Measurements from ENCODE around the gene EPB41L4A. TPM values are rescaled to one million over a fixed set of nuclear protein-coding genes. Genes with fewer than 3 reads are reported as not detected.
"Not testable (repeated sequence)": the region's sequence is repeated elsewhere in the genome, so short reads cannot be mapped to it uniquely, and the experiment has no call there.

Gene EPB41L4A
- total and polyA plus RNA-seq, 9 donors: 2.7 to 12.3 (median 7.9) TPM

DNA sequence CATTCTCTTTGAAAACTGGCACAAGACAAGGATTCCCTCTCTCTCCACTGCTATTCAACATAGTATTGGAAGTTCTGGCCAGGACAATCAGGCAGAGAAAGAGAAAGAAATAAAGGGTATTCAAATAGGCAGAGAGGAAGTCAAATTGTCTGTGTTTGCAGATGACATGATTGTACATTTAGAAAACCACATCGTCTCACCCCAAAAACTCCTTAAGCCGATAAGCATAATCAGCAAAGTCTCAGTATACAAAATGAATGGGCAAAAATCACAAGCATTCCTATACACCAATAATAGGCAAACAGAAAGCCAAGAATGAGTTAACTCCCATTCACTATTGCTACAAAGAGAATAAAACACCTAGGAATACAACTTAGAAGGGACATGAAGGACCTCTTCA is 21.0 kb upstream of the EPB41L4A start:
- TF ChIP-seq EP300 (IDR thresholded peaks at IDR 0.05) (no peak), POLR2A (IDR thresholded peaks at IDR 0.05) (no peak)
- TF ChIP-seq, protein P1, sequence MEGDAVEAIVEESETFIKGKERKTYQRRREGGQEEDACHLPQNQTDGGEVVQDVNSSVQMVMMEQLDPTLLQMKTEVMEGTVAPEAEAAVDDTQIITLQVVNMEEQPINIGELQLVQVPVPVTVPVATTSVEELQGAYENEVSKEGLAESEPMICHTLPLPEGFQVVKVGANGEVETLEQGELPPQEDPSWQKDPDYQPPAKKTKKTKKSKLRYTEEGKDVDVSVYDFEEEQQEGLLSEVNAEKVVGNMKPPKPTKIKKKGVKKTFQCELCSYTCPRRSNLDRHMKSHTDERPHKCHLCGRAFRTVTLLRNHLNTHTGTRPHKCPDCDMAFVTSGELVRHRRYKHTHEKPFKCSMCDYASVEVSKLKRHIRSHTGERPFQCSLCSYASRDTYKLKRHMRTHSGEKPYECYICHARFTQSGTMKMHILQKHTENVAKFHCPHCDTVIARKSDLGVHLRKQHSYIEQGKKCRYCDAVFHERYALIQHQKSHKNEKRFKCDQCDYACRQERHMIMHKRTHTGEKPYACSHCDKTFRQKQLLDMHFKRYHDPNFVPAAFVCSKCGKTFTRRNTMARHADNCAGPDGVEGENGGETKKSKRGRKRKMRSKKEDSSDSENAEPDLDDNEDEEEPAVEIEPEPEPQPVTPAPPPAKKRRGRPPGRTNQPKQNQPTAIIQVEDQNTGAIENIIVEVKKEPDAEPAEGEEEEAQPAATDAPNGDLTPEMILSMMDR (IDR thresholded peaks at IDR 0.05): no peak
- no peak for DNase-seq
- H3K4me3 ChIP-seq: no peak overlapping the region
- 86 to 97% (median 93%) methylated on average over 2 of the region's 2 CpGs for WGBS, 3 donors
- intact Hi-C loops (cut with DNase I): no loop called here
- H3K27me3 ChIP-seq: no peaks in the 10 kb centered on the region
- H3K4me1 ChIP-seq (ENCODE audit: insufficient read depth): no peaks in the 10 kb centered on the region
- no peak overlapping the region for H3K27ac ChIP-seq
- no peaks in the 10 kb centered on the region for H3K9me3 ChIP-seq
- H3K36me3 ChIP-seq: no peaks in the 10 kb centered on the region

DNA sequence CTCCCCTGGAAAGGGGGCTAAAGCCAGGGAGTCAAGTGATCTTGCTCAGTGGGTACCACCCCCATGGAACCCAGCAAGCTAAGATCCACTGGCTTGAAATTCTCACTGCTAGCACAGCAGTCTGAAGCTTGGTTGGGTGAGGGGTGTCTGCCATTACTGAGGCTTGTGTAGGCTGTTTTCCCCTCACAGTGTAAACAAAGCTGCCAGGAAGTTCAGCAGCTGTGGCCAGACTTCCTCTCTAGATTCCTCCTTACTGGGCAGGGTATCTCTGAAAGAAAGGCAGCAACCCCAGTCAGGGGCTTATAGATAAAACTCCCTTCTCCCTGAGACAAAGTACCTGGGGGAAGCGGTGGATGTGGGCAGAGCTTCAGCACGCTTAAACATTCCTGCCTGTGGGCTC is 17.1 kb upstream of the EPB41L4A start:
- no peak for TF ChIP-seq EP300 (IDR thresholded peaks at IDR 0.05)
- no peaks in the 10 kb centered on the region for H3K4me1 ChIP-seq (ENCODE audit: insufficient read depth)
- H3K27me3 ChIP-seq: no peaks in the 10 kb centered on the region
- intact Hi-C loops (cut with DNase I): no loop called here
- 6 to 46% (median 8%) methylated on average over 2 of the region's 2 CpGs for WGBS, 3 donors
- H3K9me3 ChIP-seq: no peaks in the 10 kb centered on the region
- DNase-seq: no peak
- H3K4me3 ChIP-seq: no peak overlapping the region
- no peak overlapping the region for H3K27ac ChIP-seq
- H3K36me3 ChIP-seq: no peaks in the 10 kb centered on the region

DNA sequence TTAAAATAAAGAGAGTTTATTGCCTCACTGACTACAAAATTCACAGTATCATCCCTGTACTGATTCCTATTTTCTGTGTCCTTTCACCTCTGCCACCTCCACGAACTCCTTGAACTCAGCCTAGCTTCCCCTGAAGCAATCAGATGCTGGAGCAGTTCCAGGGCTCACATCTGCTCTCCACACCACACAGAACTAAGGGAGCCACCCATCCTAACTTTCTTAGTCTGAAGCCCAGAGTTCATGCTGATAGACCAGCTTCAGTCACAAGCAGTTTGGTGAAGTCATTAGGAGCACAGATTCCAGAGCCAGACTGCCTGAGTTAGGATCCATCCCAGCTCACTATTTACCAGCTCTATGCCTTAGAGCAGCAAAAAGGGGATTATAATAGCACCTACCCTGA is 15.6 kb upstream of the EPB41L4A start:
- Histone ChIP-seq H3K9me3 (no peaks in the 10 kb centered on the region), H3K27me3 (no peaks in the 10 kb centered on the region), H3K27ac (no peak overlapping the region), H3K36me3 (no peaks in the 10 kb centered on the region), H3K4me1 (ENCODE audit: insufficient read depth) (no peaks in the 10 kb centered on the region), H3K4me3 (no peak overlapping the region)
- DNase-seq: no peak
- WGBS, 3 donors: 25 to 41% (median 32%) methylated on average over 1 of the region's 1 CpG
- intact Hi-C loops (cut with DNase I): no loop called here
- TF ChIP-seq EP300 (IDR thresholded peaks at IDR 0.05) (no peak), POLR2A (IDR thresholded peaks at IDR 0.05) (no peak)
- TF ChIP-seq, protein P1 (IDR thresholded peaks at IDR 0.05): no peak

DNA sequence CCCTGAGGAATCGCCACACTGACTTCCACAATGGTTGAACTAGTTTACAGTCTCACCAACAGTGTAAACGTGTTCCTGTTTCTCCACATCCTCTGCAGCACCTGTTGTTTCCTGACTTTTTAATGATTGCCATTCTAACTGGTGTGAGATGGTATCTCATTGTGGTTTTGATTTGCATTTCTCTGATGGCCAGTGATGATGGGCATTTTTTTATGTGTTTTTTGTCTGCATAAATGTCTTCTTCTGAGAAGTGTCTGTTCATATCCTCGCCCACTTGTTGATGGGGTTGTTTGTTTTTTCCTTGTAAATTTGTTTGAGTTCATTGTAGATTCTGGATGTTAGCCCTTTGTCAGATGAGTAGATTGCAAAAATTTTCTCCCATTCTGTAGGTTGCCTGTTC is 7.1 kb upstream of the EPB41L4A start:
- not testable (repeated sequence) for DNase-seq, H3K9me3 ChIP-seq
- intact Hi-C loops (cut with DNase I): loop anchor here in 1 of 4 donors (10.0 kb wide), 1 partner anchor 251 kb away; no protein-coding TSS in a partner anchor

DNA sequence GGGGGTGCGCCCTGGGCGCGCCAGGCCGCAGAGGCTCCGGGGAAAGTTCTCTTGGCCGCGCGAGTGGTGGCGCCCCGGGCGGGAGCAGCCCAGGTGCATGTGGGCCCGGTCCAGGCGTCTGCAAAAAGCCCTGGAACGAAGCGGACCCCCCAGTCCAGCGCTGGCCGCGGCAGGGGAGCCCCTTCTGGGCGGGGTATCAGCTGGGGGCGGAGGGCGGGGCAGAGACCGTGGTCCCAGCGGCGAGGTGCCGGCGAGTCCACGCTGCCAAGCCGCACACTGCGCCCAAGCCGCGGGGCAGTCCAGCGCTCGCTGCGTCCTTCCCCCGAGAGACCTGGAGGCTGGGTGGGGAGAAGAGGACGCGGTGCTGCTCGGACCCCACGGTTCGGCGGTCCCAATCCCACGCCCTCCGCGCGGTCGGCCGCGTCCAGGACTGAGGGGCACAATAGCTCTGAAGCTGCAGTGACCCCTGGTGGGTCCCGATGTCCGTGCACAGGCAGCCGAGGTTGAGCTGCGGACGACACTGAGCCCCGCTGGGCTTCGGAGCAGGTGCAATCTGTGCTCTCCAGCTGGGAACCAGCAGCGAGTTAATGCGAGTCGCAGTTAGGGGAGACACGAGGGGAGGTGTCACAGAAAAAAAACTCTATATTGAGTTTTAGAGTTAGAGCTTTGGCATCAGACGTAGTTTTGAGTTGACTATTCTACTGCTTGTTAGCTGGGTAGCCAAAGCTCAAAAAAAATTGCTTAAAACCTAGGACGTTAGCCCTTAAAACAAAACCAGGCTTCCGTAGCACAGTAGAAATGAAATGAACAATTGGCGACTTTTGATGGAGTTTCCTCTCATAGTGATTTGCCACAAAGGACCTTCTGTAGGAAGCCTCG is 1.1 kb upstream of the EPB41L4A start:
- no peaks in the 10 kb centered on the region for H3K9me3 ChIP-seq
- H3K36me3 ChIP-seq: no peaks in the 10 kb centered on the region
- H3K27ac ChIP-seq: peak overlapping the region; percentile 28 to 60
- TF ChIP-seq EP300 (IDR thresholded peaks at IDR 0.05): no peak
- TF ChIP-seq, protein P1 (IDR thresholded peaks at IDR 0.05): peak; percentile 44 to 65 (median 52)
- WGBS, 3 donors: 2 to 5% (median 3%) methylated on average over 34 to 64 of the region's 64 CpGs
- H3K27me3 ChIP-seq: no peaks in the 10 kb centered on the region
- no peaks in the 10 kb centered on the region for H3K4me1 ChIP-seq (ENCODE audit: insufficient read depth)
- peak; percentile 65 to 80 (median 72) for DNase-seq
- H3K4me3 ChIP-seq: peak overlapping the region; percentile 82
- intact Hi-C loops (cut with DNase I): loop anchor here (10.0 kb wide), 1 partner anchor 245 kb away; no protein-coding TSS in a partner anchor

More for the DNA sequence above, 7.1 kb upstream of the EPB41L4A start:
- 85 to 98% (median 89%) methylated on average over 3 of the region's 3 CpGs for WGBS, 3 donors
- not testable (repeated sequence) for H3K36me3 ChIP-seq; H3K27me3 ChIP-seq; H3K27ac ChIP-seq; H3K4me1 ChIP-seq (ENCODE audit: insufficient read depth); H3K4me3 ChIP-seq

Data from ovary (tissue), 9 donors.